ENCODE results near the gene DMKN. TPM values are rescaled to one million over a fixed set of nuclear protein-coding genes. Genes with fewer than 3 reads are reported as not detected.

DMKN gene
- total and polyA plus RNA-seq, 9 of the 15 experiments (the other 6 are each of a cell fraction or from before 2014, with no cell fraction given), result 0.36 to 0.53 TPM; not detected in 7

- 0% methylated on average over 3 of the region's 3 CpGs for WGBS (ENCODE audit: insufficient coverage, low coverage, missing lambda C conversion rate)
- in situ Hi-C loops (cut with MboI), result no loop called here
- ChIA-PET POLR2A (interaction anchor here (0.5 to 0.7 kb wide), 2 partner anchors 16 to 30 kb away, joined by 3 read pairs; no protein-coding TSS in a partner anchor), CTCF (ENCODE audit: low intra/inter-chr PET ratio) (no interaction called here)
- Histone ChIP-seq H2AFZ (ENCODE audit: low read depth, low read length) (no peak overlapping the region), H3K4me3 (no peak overlapping the region), H3K9me1 (ENCODE audit: control insufficient read depth, insufficient read depth, low read length) (peaks cover 2% of the 10 kb centered on the region), H3K36me3 (ENCODE audit: control insufficient read depth, insufficient read depth, low read length) (no peaks in the 10 kb centered on the region), H4K20me1 (replicated peaks; ENCODE audit: control insufficient read depth, insufficient read depth, low read length) (peaks cover 18% of the 10 kb centered on the region), H3K4me1 (replicated peaks in 1 of 2; ENCODE audit: control insufficient read depth in 2 of 2, insufficient read depth in 2 of 2, low read length in 2 of 2) (peaks cover 0 to 22% of the 10 kb centered on the region in 2 experiments; a peak in 2 of 5 replicates), H3K27me3 (ENCODE audit: control insufficient read depth in 2 of 2, insufficient read depth in 2 of 2, low read length in 2 of 2) (peaks cover 63 to 91% of the 10 kb centered on the region in 2 experiments), H3K4me2 (ENCODE audit: insufficient read depth, low read length) (no peak overlapping the region), H3K79me2 (ENCODE audit: control insufficient read depth, insufficient read depth, low read length) (no peaks in the 10 kb centered on the region), H3K9me3 (replicated peaks; ENCODE audit: control insufficient read depth, insufficient read depth, low read depth, low read length) (no peaks in the 10 kb centered on the region), H3K27ac (ENCODE audit: extremely low read depth, low read depth, low read length) (no peak overlapping the region), H3K9ac (ENCODE audit: insufficient read depth in 1 of 2, low read depth in 2 of 2, low read length in 2 of 2) (no peak overlapping the region)
- intact Hi-C loops (cut with micrococcal nuclease), result no loop called here
- BruUV-seq (replicated peaks), result no TSS peak
- DNase-seq (ENCODE audit: extremely low read depth in 1 of 4, low spot score in 3 of 4) (no peak), ATAC-seq (no peak), FAIRE-seq (no peak)
- TF ChIP-seq ZBTB40 (IDR thresholded peaks at IDR 0.05) (no peak), ZBTB40 (CRISPR knock-in tag; IDR thresholded peaks at IDR 0.05) (no peak), TOE1 (IDR thresholded peaks at IDR 0.05; ENCODE audit: borderline replicate concordance) (no peak), TOE1 (CRISPR knock-in tag; IDR thresholded peaks at IDR 0.05; ENCODE audit: borderline replicate concordance, low read depth) (no peak), FOSL1 (tag; conservative IDR thresholded peaks at IDR 0.05) (no peak), ARHGAP35 (IDR thresholded peaks at IDR 0.05; ENCODE audit: partially characterized antibody) (no peak), ZNF184 (CRISPR knock-in tag; IDR thresholded peaks at IDR 0.05) (no peak), SETDB1 (IDR thresholded peaks at IDR 0.05; ENCODE audit: low read length) (no peak), XRCC5 (IDR thresholded peaks at IDR 0.05; ENCODE audit: low read depth, low read length) (no peak), HBP1 (CRISPR knock-in tag; IDR thresholded peaks at IDR 0.05) (no peak), ZBTB33 (CRISPR knock-in tag; IDR thresholded peaks at IDR 0.05) (no peak)
Measured at GRCh38 chr19:35508129-35508528, 5.3 kb downstream of the DMKN start.
